Motor neuron (in vitro differentiated cells): ENCODE results near the gene IFI6. TPM values are rescaled to one million over a fixed set of nuclear protein-coding genes. Genes with fewer than 3 reads are reported as not detected.

ENCODE experiments used
- ATAC-seq, 8 experiments: fragments of 200-7000 bp; cut with Tn5 transposase; replicated peaks in 6 of 8; 2 replicates each; pipeline ENCODE4 v1.8.0; 2021; ENCODE audit warnings: mild to moderate bottlenecking in 8 of 8, moderate library complexity in 8 of 8
- H3K27ac ChIP-seq, 2 donors: fragments of 250-450 bp; sonication (Bioruptor Pico); 2 replicates each; pipeline ENCODE4 v1.9.0; 2021; ENCODE audit warnings: antibody characterized with exemption in 2 of 2, mild to moderate bottlenecking in 2 of 2, moderate library complexity in 1 of 2
- H3K4me1 ChIP-seq, 2 donors: fragments of 250-450 bp; sonication (Bioruptor Pico); replicated peaks in 1 of 2; 2 replicates each; pipeline ENCODE4 v1.6.1; 2021; ENCODE audit warnings: antibody characterized with exemption in 2 of 2, mild to moderate bottlenecking in 2 of 2, moderate library complexity in 1 of 2
- H3K4me3 ChIP-seq, 5 donors: fragments of 250-450 bp; sonication (Bioruptor Pico); 2 replicates each; pipeline ENCODE4 v1.9.0; 2021; ENCODE audit warnings: antibody characterized with exemption in 5 of 5, mild to moderate bottlenecking in 5 of 5, moderate library complexity in 4 of 5
- WGBS, 10 experiments: fragments of 450-650 bp; shearing (Covaris generic); methylation state at CpG; one replicate each; pipeline ENCODE4 v1.0.0; 2022; 5-methylcytosine and 5-hydroxymethylcytosine counted together
- in situ Hi-C, 9 experiments: fragments of 400-800 bp; cut with MboI; loops; one replicate each; pipeline ENCODE4 v1.15.0; 2021; ENCODE audit warnings: low sequenced_read_pairs in 9 of 9, low pct_unique_long_range_greater_than_20kb in 2 of 9; ENCODE audit not compliant: unreplicated experiment in 9 of 9
- total RNA-seq, 8 experiments: library from RNA; unstranded; fragments of 300-600 nt; gene quantifications; 2 replicates each; pipeline versions ENCODE4 v1.2.3 to v1.2.4, GENCODE V29; 2022

IFI6 gene
- total RNA-seq, 8 experiments from 2014 or later, result 7.4 to 3,288 (median 15.3) TPM

- 0 to 71% (median 44%) methylated on average over 1 to 3 of the region's 6 CpGs; no CpG with 5 or more reads in 6 of the 10 experiments for WGBS, 10 experiments
- in situ Hi-C loops, result loop anchor here in 3 of 9 experiments (10.0 to 25.0 kb wide), 3 partner anchors 52 to 372 kb away; partner anchors contain the start of gene TMEM222 (in 1 of the 3)
- ATAC-seq, result no peak
- Histone ChIP-seq H3K4me3 (no peak overlapping the region), H3K27ac (no peak overlapping the region), H3K4me1 (peaks cover 0 to 12% of the 10 kb centered on the region in 2 donors)
These were observed 5.2 kb downstream of the IFI6 start for GRCh38 chr1:27666791-27667254.

DNA sequence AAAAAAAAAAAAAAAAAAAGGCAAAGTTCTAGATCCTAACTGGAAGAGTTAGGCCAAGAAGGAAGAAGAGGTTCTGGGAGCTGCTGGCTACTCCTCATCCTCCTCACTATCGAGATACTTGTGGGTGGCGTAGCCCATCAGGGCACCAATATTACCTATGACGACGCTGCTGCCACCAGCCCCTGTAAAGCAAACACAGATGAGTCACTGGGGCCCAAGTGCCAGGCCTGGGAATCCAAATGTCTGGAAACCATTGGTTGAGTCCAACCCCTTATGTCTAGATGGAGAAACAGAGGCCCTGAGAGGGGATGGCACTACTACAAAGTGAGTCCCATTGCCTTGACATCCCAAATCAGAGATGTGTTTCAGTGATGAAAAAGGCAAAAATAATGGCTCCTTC is 5.7 kb downstream of the IFI6 start:
- in situ Hi-C loops, result loop anchor here in 3 of 9 experiments (10.0 to 25.0 kb wide), 3 partner anchors 51 to 371 kb away; partner anchors contain the start of gene TMEM222 (in 1 of the 3)

GRCh38 chr1:27665016-27665651 is 6.9 kb downstream of the IFI6 start:
- no peak overlapping the region for H3K4me3 ChIP-seq
- peaks cover 0 to 12% of the 10 kb centered on the region in 2 donors for H3K4me1 ChIP-seq
- ATAC-seq, result no peak
- no peak overlapping the region for H3K27ac ChIP-seq
- in situ Hi-C loops, result loop anchor here in 3 of 9 experiments (10.0 to 25.0 kb wide), 3 partner anchors 50 to 370 kb away; partner anchors contain the start of gene TMEM222 (in 1 of the 3)
- 60 to 100% (median 80%) methylated on average over 1 to 9 of the region's 9 CpGs; no CpG with 5 or more reads in 4 of the 10 experiments for WGBS, 10 experiments

More for the DNA sequence above, 5.7 kb downstream of the IFI6 start:
- Histone ChIP-seq H3K4me3 (no peak overlapping the region), H3K4me1 (peaks cover 0 to 12% of the 10 kb centered on the region in 2 donors), H3K27ac (no peak overlapping the region)
- WGBS, 10 experiments, result 67 to 98% (median 85%) methylated on average over 3 to 4 of the region's 4 CpGs; no CpG with 5 or more reads in 6 of the 10 experiments
- no peak for ATAC-seq

DNA sequence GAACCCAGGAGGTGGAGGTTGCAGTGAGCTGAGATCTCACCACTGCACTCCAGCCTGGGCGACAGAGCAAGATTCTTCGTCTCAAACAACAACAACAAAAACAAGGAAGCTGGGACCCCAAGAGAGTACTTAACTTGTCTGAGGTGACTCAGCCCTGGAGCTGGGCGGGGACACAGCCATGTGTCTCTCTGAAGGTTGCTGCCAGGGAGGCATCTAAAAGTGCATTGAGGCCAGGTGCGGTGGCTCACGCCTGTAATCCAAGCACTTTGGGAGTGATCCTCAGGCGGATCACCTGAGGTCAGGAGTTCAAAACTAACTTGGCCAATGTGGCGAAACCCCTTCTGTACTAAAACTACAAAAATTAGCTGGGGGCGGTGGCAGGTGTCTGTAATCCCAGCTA is 7.7 kb downstream of the IFI6 start:
- in situ Hi-C loops, result loop anchor here in 4 of 9 experiments (5.0 to 25.0 kb wide), 4 partner anchors 49 to 369 kb away; partner anchors contain the start of gene TMEM222 (in 1 of the 4)
- H3K27ac ChIP-seq, result no peak overlapping the region
- ATAC-seq, result peak in 1 of 8 experiments; percentile 1
- 43 to 92% (median 60%) methylated on average over 1 to 5 of the region's 8 CpGs; no CpG with 5 or more reads in 5 of the 10 experiments for WGBS, 10 experiments
- H3K4me1 ChIP-seq, result peaks cover 0 to 10% of the 10 kb centered on the region in 2 donors
- H3K4me3 ChIP-seq, result no peak overlapping the region

DNA sequence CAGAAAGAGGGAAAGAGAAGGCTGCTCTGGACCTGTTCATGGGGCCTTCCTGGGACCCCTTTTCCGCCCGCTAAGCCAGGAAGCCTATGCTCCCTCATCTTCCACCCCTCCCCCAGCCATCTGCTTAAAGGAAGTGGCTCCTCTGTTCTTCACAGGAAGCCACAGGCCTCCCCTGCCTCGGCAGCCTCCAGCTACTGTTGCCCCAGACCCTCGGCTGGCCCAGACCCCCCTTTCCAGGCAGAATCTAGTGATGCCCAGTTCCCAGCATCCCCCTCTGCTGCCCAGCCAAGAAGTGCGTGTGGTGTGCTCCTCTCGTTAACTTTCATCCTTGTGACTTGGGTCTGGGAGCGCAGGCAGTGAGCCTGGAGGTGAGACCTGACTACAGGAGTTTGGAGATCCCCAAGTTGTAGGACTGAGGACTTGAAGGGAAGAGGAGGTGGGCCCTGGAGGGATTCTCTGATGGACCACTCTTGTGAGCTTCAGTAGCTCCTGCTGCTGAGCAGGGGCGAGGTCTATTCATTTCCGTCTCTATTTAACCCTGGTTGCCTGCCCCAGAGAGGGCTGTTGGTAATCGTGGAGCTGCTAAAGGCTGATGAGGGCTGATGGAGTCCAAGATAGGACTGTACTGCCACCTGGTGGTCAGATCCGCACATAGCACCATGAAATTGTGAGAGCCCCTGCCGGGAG is 9.1 kb downstream of the IFI6 start:
- Histone ChIP-seq H3K27ac (peak overlapping the region in 1 of 2 donors; percentile 56), H3K4me1 (peaks cover 0 to 13% of the 10 kb centered on the region in 2 donors), H3K4me3 (no peak overlapping the region)
- ATAC-seq, result peak; percentile 14 to 78 (median 64)
- 0 to 100% (median 45%) methylated on average over 2 to 8 of the region's 12 CpGs; no CpG with 5 or more reads in 3 of the 10 experiments for WGBS, 10 experiments
- in situ Hi-C loops, result loop anchor here in 4 of 9 experiments (5.0 to 25.0 kb wide), 4 partner anchors 48 to 368 kb away; partner anchors contain the start of gene TMEM222 (in 1 of the 4)

GRCh38 chr1:27662261-27662660 is 9.7 kb downstream of the IFI6 start:
- Histone ChIP-seq H3K27ac (no peak overlapping the region), H3K4me3 (no peak overlapping the region), H3K4me1 (peaks cover 0 to 13% of the 10 kb centered on the region in 2 donors)
- 67 to 100% (median 100%) methylated on average over 1 to 3 of the region's 5 CpGs; no CpG with 5 or more reads in 3 of the 10 experiments for WGBS, 10 experiments
- in situ Hi-C loops, result loop anchor here in 4 of 9 experiments (5.0 to 25.0 kb wide), 4 partner anchors 47 to 367 kb away; partner anchors contain the start of gene TMEM222 (in 1 of the 4)
- ATAC-seq, result no peak

DNA sequence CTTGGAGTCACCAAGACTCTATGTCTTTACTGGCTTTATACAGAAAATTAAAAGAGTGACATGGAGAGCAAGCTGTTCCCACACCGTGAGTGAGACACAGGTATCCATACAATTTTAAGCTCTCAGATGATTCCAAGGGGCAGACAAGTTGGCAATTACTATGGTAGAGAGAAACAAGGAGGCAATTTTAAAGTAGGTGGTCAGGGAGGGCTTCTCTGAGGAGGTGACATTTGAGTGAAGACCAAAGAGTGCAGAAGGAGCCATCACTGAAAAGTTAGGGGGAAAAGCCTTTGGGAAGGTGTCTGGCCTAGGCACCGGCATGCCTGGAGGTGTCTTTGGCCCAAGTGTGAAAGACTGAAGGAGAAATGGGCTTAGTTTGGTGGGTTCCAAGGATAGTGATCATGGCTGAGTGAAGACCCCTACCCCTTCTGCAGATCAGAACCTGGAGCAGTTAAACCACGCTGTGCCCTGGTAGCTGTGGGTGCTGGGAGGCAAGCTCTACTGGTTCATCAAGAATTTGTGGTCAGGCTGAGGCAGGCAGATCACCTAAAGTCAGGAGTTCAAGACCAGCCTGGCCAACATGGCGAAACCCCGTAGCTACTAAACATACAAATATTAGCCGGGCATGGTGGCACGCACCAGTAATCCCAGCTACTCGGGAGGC is 10.4 kb downstream of the IFI6 start:
- no peak overlapping the region for H3K27ac ChIP-seq
- ATAC-seq, result no peak
- H3K4me3 ChIP-seq, result no peak overlapping the region
- WGBS, 10 experiments, result 40 to 100% (median 90%) methylated on average over 1 to 7 of the region's 8 CpGs; no CpG with 5 or more reads in 1 of the 10 experiments
- peaks cover 0 to 13% of the 10 kb centered on the region in 2 donors for H3K4me1 ChIP-seq
- in situ Hi-C loops, result loop anchor here in 4 of 9 experiments (5.0 to 25.0 kb wide), 4 partner anchors 47 to 367 kb away; partner anchors contain the start of gene TMEM222 (in 1 of the 4)

GRCh38 chr1:27660300-27660835 is 11.6 kb downstream of the IFI6 start:
- in situ Hi-C loops, result loop anchor here in 4 of 9 experiments (5.0 to 25.0 kb wide), 4 partner anchors 46 to 366 kb away; partner anchors contain the start of gene TMEM222 (in 1 of the 4)
- ATAC-seq, result no peak
- Histone ChIP-seq H3K27ac (no peak overlapping the region), H3K4me3 (peak overlapping the region; percentile 27 to 47 (median 39)), H3K4me1 (peaks cover 7 to 21% of the 10 kb centered on the region in 2 donors)
- 20 to 92% (median 81%) methylated on average over 2 to 10 of the region's 10 CpGs for WGBS, 10 experiments

DNA sequence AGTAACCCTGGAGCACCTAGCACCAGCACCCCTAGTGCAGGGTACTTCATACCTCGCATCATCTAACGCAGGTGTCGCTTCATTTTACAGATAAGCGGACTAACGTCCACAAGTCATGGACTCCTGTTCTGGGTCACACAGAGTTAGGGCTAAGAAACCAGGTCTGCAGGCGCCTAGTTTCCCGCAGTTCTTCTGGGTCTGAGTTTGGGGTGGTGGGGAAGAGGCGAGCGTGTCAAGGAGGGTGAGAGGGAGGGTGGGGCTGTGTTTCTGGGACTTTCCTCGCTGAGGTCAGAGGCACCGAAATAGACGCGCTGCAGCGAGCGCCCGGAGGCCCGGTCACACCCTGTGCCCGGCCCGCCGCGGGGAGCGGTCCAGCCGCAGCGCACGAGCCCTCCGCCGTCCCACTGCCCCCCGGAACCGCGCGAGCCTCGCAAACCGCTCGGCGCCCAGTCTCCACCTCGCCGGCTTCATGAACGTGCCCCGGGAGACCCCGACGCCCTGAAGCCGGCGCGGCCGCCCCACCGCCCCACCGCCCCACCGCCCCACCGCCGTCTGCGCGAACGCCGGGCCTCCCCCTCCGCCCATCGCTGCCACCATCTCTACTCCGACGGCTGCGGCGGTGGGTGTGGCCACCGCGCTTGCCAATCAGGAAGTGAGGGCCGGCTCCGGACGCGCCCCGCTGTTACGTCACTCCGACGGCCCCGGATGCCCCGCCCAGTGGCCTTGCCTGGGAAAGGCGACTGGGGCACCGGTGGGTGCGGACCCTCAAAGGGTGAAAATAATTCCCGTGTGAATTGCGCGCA is 12.3 kb downstream of the IFI6 start:
- WGBS, 10 experiments, result 0 to 80% (median 15%) methylated on average over 1 to 20 of the region's 78 CpGs; no CpG with 5 or more reads in 4 of the 10 experiments
- peak overlapping the region; percentile 27 to 47 (median 39) for H3K4me3 ChIP-seq
- ATAC-seq, result peak; percentile 63 to 92 (median 74)
- H3K27ac ChIP-seq, result no peak overlapping the region
- H3K4me1 ChIP-seq, result peaks cover 14 to 25% of the 10 kb centered on the region in 2 donors
- in situ Hi-C loops, result loop anchor here in 4 of 9 experiments (5.0 to 25.0 kb wide), 4 partner anchors 45 to 365 kb away; partner anchors contain the start of gene TMEM222 (in 1 of the 4)

DNA sequence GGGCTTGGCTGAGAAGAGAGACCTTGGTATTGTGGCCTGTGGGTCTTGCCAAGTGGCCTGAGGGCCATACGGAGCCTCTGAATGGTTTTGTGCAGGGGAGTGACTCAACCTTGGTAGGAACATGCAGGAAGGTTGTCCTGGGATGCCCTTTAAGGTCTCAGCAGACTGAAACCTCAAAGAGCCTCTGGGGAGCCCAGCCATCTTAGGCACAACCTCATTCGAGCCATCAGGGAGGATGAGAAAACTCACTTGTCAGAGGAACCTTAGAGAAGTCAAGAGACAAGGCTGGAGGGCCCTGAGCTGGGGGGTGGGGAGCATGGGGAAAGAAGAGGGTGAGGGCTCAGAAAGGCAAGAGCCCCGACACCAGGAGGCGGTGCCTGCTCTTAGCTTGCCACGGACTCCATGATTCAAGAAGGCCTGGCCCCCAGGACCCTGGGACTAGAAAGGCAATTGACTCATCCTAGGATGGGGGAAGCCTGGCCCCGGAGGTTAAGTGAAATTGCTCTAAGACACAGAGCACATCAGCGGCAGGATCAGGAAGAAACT is 13.0 kb downstream of the IFI6 start:
- Histone ChIP-seq H3K27ac (no peak overlapping the region), H3K4me1 (peaks cover 15 to 26% of the 10 kb centered on the region in 2 donors), H3K4me3 (peak overlapping the region in 1 of 5 donors; percentile 47)
- in situ Hi-C loops, result loop anchor here in 1 of 9 experiments (25.0 kb wide), 1 partner anchor 347 kb away; the partner anchor contains the start of gene TMEM222
- ATAC-seq, result peak in 7 of 8 experiments; percentile 2 to 38 (median 29)
- WGBS, 10 experiments, result 0 to 80% (median 57%) methylated on average over 1 to 6 of the region's 7 CpGs; no CpG with 5 or more reads in 5 of the 10 experiments
